ENCODE measurements around the gene TSPAN32.

DNA sequence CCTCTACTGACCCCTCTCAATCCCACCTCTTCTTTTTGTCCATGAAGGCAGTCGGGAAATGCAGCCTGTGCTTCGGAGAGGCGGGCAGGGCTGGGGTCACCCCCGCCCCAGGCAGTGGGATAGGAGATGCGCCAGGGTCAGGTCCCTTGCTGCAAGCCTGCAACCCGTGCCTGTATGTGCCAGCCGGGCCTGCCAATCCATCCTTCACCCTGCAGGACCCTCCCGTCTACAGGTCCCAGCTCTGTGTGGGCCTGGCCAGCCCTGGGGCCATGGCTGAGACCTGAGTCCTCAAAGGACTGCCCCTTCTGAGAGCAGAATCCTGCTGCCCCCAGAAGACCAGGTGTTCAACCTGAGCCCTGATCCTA, 42.4 kb upstream of the TSPAN32 start:
- TF ChIP-seq, protein P1, sequence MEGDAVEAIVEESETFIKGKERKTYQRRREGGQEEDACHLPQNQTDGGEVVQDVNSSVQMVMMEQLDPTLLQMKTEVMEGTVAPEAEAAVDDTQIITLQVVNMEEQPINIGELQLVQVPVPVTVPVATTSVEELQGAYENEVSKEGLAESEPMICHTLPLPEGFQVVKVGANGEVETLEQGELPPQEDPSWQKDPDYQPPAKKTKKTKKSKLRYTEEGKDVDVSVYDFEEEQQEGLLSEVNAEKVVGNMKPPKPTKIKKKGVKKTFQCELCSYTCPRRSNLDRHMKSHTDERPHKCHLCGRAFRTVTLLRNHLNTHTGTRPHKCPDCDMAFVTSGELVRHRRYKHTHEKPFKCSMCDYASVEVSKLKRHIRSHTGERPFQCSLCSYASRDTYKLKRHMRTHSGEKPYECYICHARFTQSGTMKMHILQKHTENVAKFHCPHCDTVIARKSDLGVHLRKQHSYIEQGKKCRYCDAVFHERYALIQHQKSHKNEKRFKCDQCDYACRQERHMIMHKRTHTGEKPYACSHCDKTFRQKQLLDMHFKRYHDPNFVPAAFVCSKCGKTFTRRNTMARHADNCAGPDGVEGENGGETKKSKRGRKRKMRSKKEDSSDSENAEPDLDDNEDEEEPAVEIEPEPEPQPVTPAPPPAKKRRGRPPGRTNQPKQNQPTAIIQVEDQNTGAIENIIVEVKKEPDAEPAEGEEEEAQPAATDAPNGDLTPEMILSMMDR (conservative IDR thresholded peaks at IDR 0.05; ENCODE audit: low read length) = no peak
- no peak for TF ChIP-seq EZH2phosphoT487 (IDR thresholded peaks at IDR 0.05; ENCODE audit: borderline replicate concordance, low read depth, low read length)
